Stimulated activated CD8-positive, alpha-beta memory T cell treated with anti-CD3 and anti-CD28 coated beads, Interleukin-4, amount 100 ng/mL, for 48 hours (primary cell): ENCODE results near the gene CDC42SE2.
A peak's percentile ranks its signal among the peaks of the same experiment; 100 is the strongest.

Experiments
- DNase-seq: peaks from one replicate; pipeline ENCODE4 v3.0.0-alpha.2; 2020

CDC42SE2 gene

GRCh38 chr5:131263648-131264450 lies at the start of gene CDC42SE2:
Gene CDC42SE2 (plus strand): TSS chr5:131264053. CDS start chr5:131359494, 95,441 bp downstream.
- peak; percentile 85 for DNase-seq

- DNase-seq: no peak
These were observed 49.1 kb upstream of the CDC42SE2 start for GRCh38 chr5:131214609-131215227.

GRCh38 chr5:131217791-131218190 lies 46.1 kb upstream of the CDC42SE2 start:
- no peak for DNase-seq

- no peak for DNase-seq
These were observed 45.5 kb upstream of the CDC42SE2 start for GRCh38 chr5:131218392-131218791.

- DNase-seq: no peak
These were observed 43.3 kb upstream of the CDC42SE2 start for GRCh38 chr5:131220566-131220965.

- DNase-seq: no peak
These were observed 42.7 kb upstream of the CDC42SE2 start for GRCh38 chr5:131221008-131221703.

GRCh38 chr5:131221888-131222287 lies 42.0 kb upstream of the CDC42SE2 start:
- no peak for DNase-seq

GRCh38 chr5:131222731-131223130 lies 41.1 kb upstream of the CDC42SE2 start:
- DNase-seq: no peak

- DNase-seq: no peak
These were observed 40.0 kb upstream of the CDC42SE2 start for GRCh38 chr5:131223751-131224386.

- no peak for DNase-seq
These were observed 39.3 kb upstream of the CDC42SE2 start for GRCh38 chr5:131224387-131225201.

- no peak for DNase-seq
These were observed 38.4 kb upstream of the CDC42SE2 start for GRCh38 chr5:131225282-131225974.

GRCh38 chr5:131226899-131227298 lies 37.0 kb upstream of the CDC42SE2 start:
- DNase-seq: no peak

- DNase-seq: no peak
These were observed 35.2 kb upstream of the CDC42SE2 start for GRCh38 chr5:131228646-131229045.

- no peak for DNase-seq
These were observed 34.2 kb upstream of the CDC42SE2 start for GRCh38 chr5:131229623-131230022.

- DNase-seq: no peak
These were observed 33.4 kb upstream of the CDC42SE2 start for GRCh38 chr5:131230406-131230805.

GRCh38 chr5:131239686-131240085 lies 24.2 kb upstream of the CDC42SE2 start:
- DNase-seq: no peak

GRCh38 chr5:131242728-131243255 lies 21.1 kb upstream of the CDC42SE2 start:
- no peak for DNase-seq

GRCh38 chr5:131245312-131245711 lies 18.5 kb upstream of the CDC42SE2 start:
- no peak for DNase-seq

- no peak for DNase-seq
These were observed 17.9 kb upstream of the CDC42SE2 start for GRCh38 chr5:131245948-131246347.

- no peak for DNase-seq
These were observed 17.3 kb upstream of the CDC42SE2 start for GRCh38 chr5:131246504-131246903.

- DNase-seq: no peak
These were observed 12.9 kb upstream of the CDC42SE2 start for GRCh38 chr5:131250751-131251475.
